Ishikawa (cell line): ENCODE measurements around the gene IFIT1B.

Source experiments
- CEBPB ChIP-seq: IDR thresholded peaks from 2 replicates; pipeline ENCODE4 v1.6.1; 2012
- CREB1 ChIP-seq: IDR thresholded peaks from 2 replicates; pipeline ENCODE4 v1.6.1; 2012; ENCODE audit warnings: low read depth
- EGR1 ChIP-seq: IDR thresholded peaks from 2 replicates; pipeline ENCODE4 v1.6.1; 2012
- EP300 ChIP-seq: IDR thresholded peaks from 2 replicates; pipeline ENCODE4 v1.6.1; 2012; ENCODE audit warnings: borderline replicate concordance
- FOXM1 ChIP-seq: IDR thresholded peaks from 2 replicates; pipeline ENCODE4 v1.6.1; 2012; ENCODE audit warnings: low read depth, borderline replicate concordance
- MAX ChIP-seq: IDR thresholded peaks from 2 replicates; pipeline ENCODE4 v1.6.1; 2012
- RAD21 ChIP-seq: IDR thresholded peaks from 2 replicates; pipeline ENCODE4 v1.6.1; 2012; ENCODE audit warnings: low read depth
- REST ChIP-seq: IDR thresholded peaks from 2 replicates; pipeline ENCODE4 v1.6.1; 2012; ENCODE audit warnings: low read depth, mild to moderate bottlenecking
- TAF1 ChIP-seq: IDR thresholded peaks from 2 replicates; pipeline ENCODE4 v1.6.1; 2012; ENCODE audit warnings: low read depth, mild to moderate bottlenecking
- TEAD4 ChIP-seq: IDR thresholded peaks from 2 replicates; pipeline ENCODE4 v1.6.1; 2012
- USF1 ChIP-seq: IDR thresholded peaks from 2 replicates; pipeline ENCODE4 v1.6.1; 2012
- YY1 ChIP-seq: IDR thresholded peaks from 2 replicates; pipeline ENCODE4 v1.6.1; 2012; ENCODE audit warnings: low read depth

GRCh38 chr10:89348975-89349374, 28.9 kb upstream of the IFIT1B start:
- TF ChIP-seq CREB1 (no peak), TAF1 (no peak), RAD21 (no peak), EP300 (no peak), FOXM1 (no peak), EGR1 (no peak), REST (no peak), MAX (no peak), USF1 (no peak), TEAD4 (no peak), CEBPB (no peak), YY1 (no peak)
